Ammon's horn (tissue), 1 donor: Measurements from ENCODE around the gene PPEF2.
A peak's percentile ranks its signal among the peaks of the same experiment; 100 is the strongest.

Source experiments
- DNase-seq: peaks from one replicate; pipeline ENCODE4 v3.0.0-alpha.2; 2016; ENCODE audit warnings: low spot score

PPEF2 gene

GRCh38 chr4:75895744-75896314 is 6.4 kb downstream of the PPEF2 start:
- no peak for DNase-seq

GRCh38 chr4:75892508-75892907 is 9.7 kb downstream of the PPEF2 start:
- DNase-seq, result no peak

GRCh38 chr4:75891611-75892010 is 10.6 kb downstream of the PPEF2 start:
- no peak for DNase-seq

GRCh38 chr4:75889537-75890199 is 12.6 kb downstream of the PPEF2 start:
- DNase-seq, result no peak

GRCh38 chr4:75886104-75886503 is 16.1 kb downstream of the PPEF2 start:
- no peak for DNase-seq

GRCh38 chr4:75881476-75881875 is 20.8 kb downstream of the PPEF2 start:
- DNase-seq, result no peak

- DNase-seq, result no peak
Observed at GRCh38 chr4:75880278-75880677, 22.0 kb downstream of the PPEF2 start.

GRCh38 chr4:75878246-75878756 is 24.0 kb downstream of the PPEF2 start:
- DNase-seq, result no peak

GRCh38 chr4:75876218-75876617 is 26.0 kb downstream of the PPEF2 start:
- no peak for DNase-seq

GRCh38 chr4:75869100-75869499 is 33.2 kb downstream of the PPEF2 start:
- no peak for DNase-seq

- DNase-seq, result no peak
Observed at GRCh38 chr4:75867130-75867529, 35.1 kb downstream of the PPEF2 start.

GRCh38 chr4:75860606-75861005 is 41.6 kb downstream of the PPEF2 start:
- no peak for DNase-seq

GRCh38 chr4:75858721-75859120 is 43.5 kb downstream of the PPEF2 start:
- DNase-seq, result no peak

GRCh38 chr4:75849461-75849860 is 52.8 kb downstream of the PPEF2 start:
- no peak for DNase-seq

GRCh38 chr4:75848891-75849290 is 53.4 kb downstream of the PPEF2 start:
- DNase-seq, result no peak

GRCh38 chr4:75848171-75848760 is 54.0 kb downstream of the PPEF2 start:
- peak; percentile 82 for DNase-seq

GRCh38 chr4:75845992-75846391 is 56.3 kb downstream of the PPEF2 start:
- no peak for DNase-seq

- no peak for DNase-seq
Observed at GRCh38 chr4:75844151-75844662, 58.0 kb downstream of the PPEF2 start.

GRCh38 chr4:75843596-75843995 is 58.7 kb downstream of the PPEF2 start:
- no peak for DNase-seq

GRCh38 chr4:75841641-75842520 is 60.4 kb downstream of the PPEF2 start:
- DNase-seq, result no peak

GRCh38 chr4:75834772-75835154 is 67.5 kb downstream of the PPEF2 start:
- no peak for DNase-seq

GRCh38 chr4:75834095-75834771 is 68.0 kb downstream of the PPEF2 start:
- DNase-seq, result no peak
